Ishikawa (cell line): Measurements from ENCODE around the gene GSDMA.

Experiments used
- CEBPB ChIP-seq: IDR thresholded peaks from 2 replicates; pipeline ENCODE4 v1.6.1; 2012
- CREB1 ChIP-seq: IDR thresholded peaks from 2 replicates; pipeline ENCODE4 v1.6.1; 2012; ENCODE audit warnings: low read depth
- EGR1 ChIP-seq: IDR thresholded peaks from 2 replicates; pipeline ENCODE4 v1.6.1; 2012
- EP300 ChIP-seq: IDR thresholded peaks from 2 replicates; pipeline ENCODE4 v1.6.1; 2012; ENCODE audit warnings: borderline replicate concordance
- FOXM1 ChIP-seq: IDR thresholded peaks from 2 replicates; pipeline ENCODE4 v1.6.1; 2012; ENCODE audit warnings: low read depth, borderline replicate concordance
- NFIC ChIP-seq: IDR thresholded peaks from 2 replicates; pipeline ENCODE4 v1.6.1; 2012
- RAD21 ChIP-seq: IDR thresholded peaks from 2 replicates; pipeline ENCODE4 v1.6.1; 2012; ENCODE audit warnings: low read depth
- REST ChIP-seq: IDR thresholded peaks from 2 replicates; pipeline ENCODE4 v1.6.1; 2012; ENCODE audit warnings: low read depth, mild to moderate bottlenecking
- TAF1 ChIP-seq: IDR thresholded peaks from 2 replicates; pipeline ENCODE4 v1.6.1; 2012; ENCODE audit warnings: low read depth, mild to moderate bottlenecking
- TCF12 ChIP-seq: IDR thresholded peaks from 2 replicates; pipeline ENCODE4 v1.6.1; 2012; ENCODE audit warnings: low read depth
- TEAD4 ChIP-seq: IDR thresholded peaks from 2 replicates; pipeline ENCODE4 v1.6.1; 2012
- USF1 ChIP-seq: IDR thresholded peaks from 2 replicates; pipeline ENCODE4 v1.6.1; 2012
- YY1 ChIP-seq: IDR thresholded peaks from 2 replicates; pipeline ENCODE4 v1.6.1; 2012; ENCODE audit warnings: low read depth
- ZBTB7A ChIP-seq: IDR thresholded peaks from 2 replicates; pipeline ENCODE4 v1.6.1; 2012; ENCODE audit warnings: low read depth
- TF ChIP-seq, protein P1 (sequence below): IDR thresholded peaks from 2 replicates; pipeline ENCODE4 v1.6.1; 2012

Gene GSDMA

GRCh38 chr17:39922006-39922405 is 40.8 kb upstream of the GSDMA start:
- TF ChIP-seq EGR1, result no peak
- no peak for TF ChIP-seq TEAD4
- TF ChIP-seq NFIC, result no peak
- TF ChIP-seq ZBTB7A, result no peak
- no peak for TF ChIP-seq CREB1
- TF ChIP-seq USF1, result no peak
- no peak for TF ChIP-seq RAD21
- no peak for TF ChIP-seq EP300
- TF ChIP-seq FOXM1, result no peak
- TF ChIP-seq, protein P1, sequence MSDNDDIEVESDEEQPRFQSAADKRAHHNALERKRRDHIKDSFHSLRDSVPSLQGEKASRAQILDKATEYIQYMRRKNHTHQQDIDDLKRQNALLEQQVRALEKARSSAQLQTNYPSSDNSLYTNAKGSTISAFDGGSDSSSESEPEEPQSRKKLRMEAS, result no peak
- no peak for TF ChIP-seq REST

DNA sequence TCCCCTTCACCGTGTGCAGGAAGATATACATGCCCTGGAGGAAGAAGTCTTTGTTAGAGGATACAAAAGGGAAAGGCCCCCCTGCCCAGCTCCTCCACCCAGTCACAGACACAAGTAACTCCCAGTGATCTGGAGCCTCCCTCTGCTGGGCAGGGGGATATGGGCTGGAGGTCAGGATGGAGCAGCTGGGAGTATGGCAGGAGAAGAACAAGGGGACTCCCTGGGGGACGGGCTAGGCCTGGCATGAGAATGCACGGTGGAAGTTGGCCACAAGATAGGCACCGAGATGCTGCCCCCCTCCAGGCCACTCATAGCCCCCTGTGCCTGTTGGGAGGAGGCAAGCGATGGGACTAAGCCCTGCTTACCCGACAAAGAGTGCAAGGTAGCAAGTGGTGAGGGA is 39.6 kb upstream of the GSDMA start:
- TF ChIP-seq TAF1 (no peak), EGR1 (no peak), RAD21 (no peak), TCF12 (no peak), CREB1 (no peak), FOXM1 (no peak), EP300 (no peak), CEBPB (no peak), ZBTB7A (no peak), YY1 (no peak), USF1 (no peak)
- TF ChIP-seq, protein P1, result no peak

- TF ChIP-seq RAD21, result no peak
- TF ChIP-seq ZBTB7A, result no peak
- no peak for TF ChIP-seq REST
- no peak for TF ChIP-seq USF1
- TF ChIP-seq CEBPB, result no peak
- TF ChIP-seq, protein P1, result no peak
- TF ChIP-seq EGR1, result no peak
- TF ChIP-seq CREB1, result no peak
- no peak for TF ChIP-seq NFIC
- no peak for TF ChIP-seq TAF1
- no peak for TF ChIP-seq TCF12
- TF ChIP-seq YY1, result no peak
- TF ChIP-seq EP300, result no peak
- no peak for TF ChIP-seq TEAD4
- TF ChIP-seq FOXM1, result no peak
Measured at GRCh38 chr17:39923836-39924690, 38.7 kb upstream of the GSDMA start.

DNA sequence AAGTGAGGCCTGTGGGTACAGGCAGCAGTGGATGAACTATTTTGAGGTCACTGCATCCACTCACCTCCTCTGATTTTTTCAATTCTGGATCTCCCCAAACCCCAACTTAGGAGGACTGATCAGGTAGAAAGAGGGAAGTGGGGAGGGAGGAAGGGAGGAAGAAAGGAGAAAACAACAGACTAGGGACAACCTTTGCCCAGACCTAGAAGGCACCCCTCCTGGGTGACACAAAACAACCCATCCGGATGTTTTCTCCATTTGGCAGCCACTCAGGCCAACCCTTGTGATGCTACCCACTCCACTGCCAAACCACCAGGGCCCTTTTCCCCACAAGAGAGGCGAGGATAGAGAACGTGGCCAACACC is 38.1 kb upstream of the GSDMA start:
- TF ChIP-seq EGR1 (no peak), REST (no peak), TAF1 (no peak), NFIC (no peak), RAD21 (no peak), EP300 (no peak), CEBPB (no peak), YY1 (no peak), TCF12 (no peak), CREB1 (no peak), USF1 (no peak), TEAD4 (no peak), FOXM1 (no peak), ZBTB7A (no peak)
- TF ChIP-seq, protein P1, result no peak
